Measurements from ENCODE around the gene TMEM183A. TPM values are rescaled to one million over a fixed set of nuclear protein-coding genes. Genes with fewer than 3 reads are reported as not detected.
A peak's percentile ranks its signal among the peaks of the same experiment; 100 is the strongest.

TMEM183A gene
- total and polyA plus RNA-seq, 10 of the 15 experiments (the other 5 are each of a cell fraction or from before 2014, with no cell fraction given): 12.3 to 103 (median 66.3) TPM

- TF ChIP-seq, protein P1, sequence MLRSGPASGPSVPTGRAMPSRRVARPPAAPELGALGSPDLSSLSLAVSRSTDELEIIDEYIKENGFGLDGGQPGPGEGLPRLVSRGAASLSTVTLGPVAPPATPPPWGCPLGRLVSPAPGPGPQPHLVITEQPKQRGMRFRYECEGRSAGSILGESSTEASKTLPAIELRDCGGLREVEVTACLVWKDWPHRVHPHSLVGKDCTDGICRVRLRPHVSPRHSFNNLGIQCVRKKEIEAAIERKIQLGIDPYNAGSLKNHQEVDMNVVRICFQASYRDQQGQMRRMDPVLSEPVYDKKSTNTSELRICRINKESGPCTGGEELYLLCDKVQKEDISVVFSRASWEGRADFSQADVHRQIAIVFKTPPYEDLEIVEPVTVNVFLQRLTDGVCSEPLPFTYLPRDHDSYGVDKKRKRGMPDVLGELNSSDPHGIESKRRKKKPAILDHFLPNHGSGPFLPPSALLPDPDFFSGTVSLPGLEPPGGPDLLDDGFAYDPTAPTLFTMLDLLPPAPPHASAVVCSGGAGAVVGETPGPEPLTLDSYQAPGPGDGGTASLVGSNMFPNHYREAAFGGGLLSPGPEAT (IDR thresholded peaks at IDR 0.05; ENCODE audit: low read depth): 0 out of 2 replicates have a peak, but pooled peaks have one; percentile 28
- TF ChIP-seq, protein P2, sequence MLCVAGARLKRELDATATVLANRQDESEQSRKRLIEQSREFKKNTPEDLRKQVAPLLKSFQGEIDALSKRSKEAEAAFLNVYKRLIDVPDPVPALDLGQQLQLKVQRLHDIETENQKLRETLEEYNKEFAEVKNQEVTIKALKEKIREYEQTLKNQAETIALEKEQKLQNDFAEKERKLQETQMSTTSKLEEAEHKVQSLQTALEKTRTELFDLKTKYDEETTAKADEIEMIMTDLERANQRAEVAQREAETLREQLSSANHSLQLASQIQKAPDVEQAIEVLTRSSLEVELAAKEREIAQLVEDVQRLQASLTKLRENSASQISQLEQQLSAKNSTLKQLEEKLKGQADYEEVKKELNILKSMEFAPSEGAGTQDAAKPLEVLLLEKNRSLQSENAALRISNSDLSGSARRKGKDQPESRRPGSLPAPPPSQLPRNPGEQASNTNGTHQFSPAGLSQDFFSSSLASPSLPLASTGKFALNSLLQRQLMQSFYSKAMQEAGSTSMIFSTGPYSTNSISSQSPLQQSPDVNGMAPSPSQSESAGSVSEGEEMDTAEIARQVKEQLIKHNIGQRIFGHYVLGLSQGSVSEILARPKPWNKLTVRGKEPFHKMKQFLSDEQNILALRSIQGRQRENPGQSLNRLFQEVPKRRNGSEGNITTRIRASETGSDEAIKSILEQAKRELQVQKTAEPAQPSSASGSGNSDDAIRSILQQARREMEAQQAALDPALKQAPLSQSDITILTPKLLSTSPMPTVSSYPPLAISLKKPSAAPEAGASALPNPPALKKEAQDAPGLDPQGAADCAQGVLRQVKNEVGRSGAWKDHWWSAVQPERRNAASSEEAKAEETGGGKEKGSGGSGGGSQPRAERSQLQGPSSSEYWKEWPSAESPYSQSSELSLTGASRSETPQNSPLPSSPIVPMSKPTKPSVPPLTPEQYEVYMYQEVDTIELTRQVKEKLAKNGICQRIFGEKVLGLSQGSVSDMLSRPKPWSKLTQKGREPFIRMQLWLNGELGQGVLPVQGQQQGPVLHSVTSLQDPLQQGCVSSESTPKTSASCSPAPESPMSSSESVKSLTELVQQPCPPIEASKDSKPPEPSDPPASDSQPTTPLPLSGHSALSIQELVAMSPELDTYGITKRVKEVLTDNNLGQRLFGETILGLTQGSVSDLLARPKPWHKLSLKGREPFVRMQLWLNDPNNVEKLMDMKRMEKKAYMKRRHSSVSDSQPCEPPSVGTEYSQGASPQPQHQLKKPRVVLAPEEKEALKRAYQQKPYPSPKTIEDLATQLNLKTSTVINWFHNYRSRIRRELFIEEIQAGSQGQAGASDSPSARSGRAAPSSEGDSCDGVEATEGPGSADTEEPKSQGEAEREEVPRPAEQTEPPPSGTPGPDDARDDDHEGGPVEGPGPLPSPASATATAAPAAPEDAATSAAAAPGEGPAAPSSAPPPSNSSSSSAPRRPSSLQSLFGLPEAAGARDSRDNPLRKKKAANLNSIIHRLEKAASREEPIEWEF (IDR thresholded peaks at IDR 0.05; ENCODE audit: insufficient replicate concordance, low read depth, low read length): no peak
- TF ChIP-seq ELK1 (IDR thresholded peaks at IDR 0.05; ENCODE audit: low read depth, low read length): no peak
- no peak for TF ChIP-seq LARP7 (IDR thresholded peaks at IDR 0.05)
- no peak for TF ChIP-seq ZNF274 (IDR thresholded peaks at IDR 0.05; ENCODE audit: insufficient read depth, insufficient read length)
- no peak for TF ChIP-seq RAD21 (IDR thresholded peaks at IDR 0.05; ENCODE audit: insufficient read depth, low read depth, low read length)
- TF ChIP-seq ETV6 (conservative IDR thresholded peaks at IDR 0.05 in 1 of 2, IDR thresholded peaks at IDR 0.05 in 1 of 2; ENCODE audit: borderline replicate concordance in 1 of 2, low read depth in 1 of 2): no peak
- peak; percentile 95 to 97 for TF ChIP-seq BHLHE40 (IDR thresholded peaks at IDR 0.05; ENCODE audit: borderline replicate concordance in 1 of 2, low read depth in 2 of 2, low read length in 1 of 2)
- TF ChIP-seq CREB1 (IDR thresholded peaks at IDR 0.05; ENCODE audit: low read depth): peak; percentile 24; the same call in 1 of the 2 replicates
- 0 out of 2 replicates have a peak, but pooled peaks have one; percentile 35 for TF ChIP-seq SMARCA5 (IDR thresholded peaks at IDR 0.05)
- no peak for TF ChIP-seq RUNX3 (IDR thresholded peaks at IDR 0.05; ENCODE audit: low read length)
- TF ChIP-seq CEBPB (IDR thresholded peaks at IDR 0.05; ENCODE audit: borderline replicate concordance in 1 of 2, low read depth in 2 of 2, low read length in 2 of 2): no peak
- TF ChIP-seq TARDBP (IDR thresholded peaks at IDR 0.05; ENCODE audit: borderline replicate concordance): no peak
- TF ChIP-seq NFIC (IDR thresholded peaks at IDR 0.05; ENCODE audit: low read depth, low read length): no peak
- TF ChIP-seq, protein P3, sequence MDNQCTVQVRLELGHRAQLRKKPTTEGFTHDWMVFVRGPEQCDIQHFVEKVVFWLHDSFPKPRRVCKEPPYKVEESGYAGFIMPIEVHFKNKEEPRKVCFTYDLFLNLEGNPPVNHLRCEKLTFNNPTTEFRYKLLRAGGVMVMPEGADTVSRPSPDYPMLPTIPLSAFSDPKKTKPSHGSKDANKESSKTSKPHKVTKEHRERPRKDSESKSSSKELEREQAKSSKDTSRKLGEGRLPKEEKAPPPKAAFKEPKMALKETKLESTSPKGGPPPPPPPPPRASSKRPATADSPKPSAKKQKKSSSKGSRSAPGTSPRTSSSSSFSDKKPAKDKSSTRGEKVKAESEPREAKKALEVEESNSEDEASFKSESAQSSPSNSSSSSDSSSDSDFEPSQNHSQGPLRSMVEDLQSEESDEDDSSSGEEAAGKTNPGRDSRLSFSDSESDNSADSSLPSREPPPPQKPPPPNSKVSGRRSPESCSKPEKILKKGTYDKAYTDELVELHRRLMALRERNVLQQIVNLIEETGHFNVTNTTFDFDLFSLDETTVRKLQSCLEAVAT (IDR thresholded peaks at IDR 0.05): peak; percentile 100
- no peak for TF ChIP-seq KDM1A (IDR thresholded peaks at IDR 0.05; ENCODE audit: borderline replicate concordance)
- peak; percentile 18 for TF ChIP-seq KLF5 (IDR thresholded peaks at IDR 0.05; ENCODE audit: partially characterized antibody)
- TF ChIP-seq, protein P4, sequence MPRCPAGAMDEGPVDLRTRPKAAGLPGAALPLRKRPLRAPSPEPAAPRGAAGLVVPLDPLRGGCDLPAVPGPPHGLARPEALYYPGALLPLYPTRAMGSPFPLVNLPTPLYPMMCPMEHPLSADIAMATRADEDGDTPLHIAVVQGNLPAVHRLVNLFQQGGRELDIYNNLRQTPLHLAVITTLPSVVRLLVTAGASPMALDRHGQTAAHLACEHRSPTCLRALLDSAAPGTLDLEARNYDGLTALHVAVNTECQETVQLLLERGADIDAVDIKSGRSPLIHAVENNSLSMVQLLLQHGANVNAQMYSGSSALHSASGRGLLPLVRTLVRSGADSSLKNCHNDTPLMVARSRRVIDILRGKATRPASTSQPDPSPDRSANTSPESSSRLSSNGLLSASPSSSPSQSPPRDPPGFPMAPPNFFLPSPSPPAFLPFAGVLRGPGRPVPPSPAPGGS (IDR thresholded peaks at IDR 0.05; ENCODE audit: borderline replicate concordance, insufficient read depth, low read depth, low read length, poor library complexity, severe bottlenecking): no peak
Measured at GRCh38 chr1:203026031-203026665, 19.0 kb downstream of the TMEM183A start, which contains the start of gene PPFIA4 (continued).

Measured in GM12878 (cell line).